Adipocyte (in vitro differentiated cells): ENCODE measurements around the gene MAP2K5.

Source experiments
- DNase-seq: peaks from one replicate; pipeline ENCODE4 v3.0.0-alpha.2; 2015; ENCODE audit warnings: low read depth
- H3K27me3 ChIP-seq: replicated peaks from 2 replicates; pipeline ENCODE4 v1.7.0; 2013; ENCODE audit warnings: mild to moderate bottlenecking, low read length, moderate library complexity; ENCODE audit not compliant: control insufficient read depth, insufficient read depth
- H3K36me3 ChIP-seq: 2 replicates; pipeline ENCODE4 v1.7.0; 2013; ENCODE audit warnings: low read length, mild to moderate bottlenecking, moderate library complexity; ENCODE audit not compliant: control insufficient read depth, insufficient read depth, severe bottlenecking
- H3K4me1 ChIP-seq: 2 replicates; pipeline ENCODE4 v1.7.0; 2013; ENCODE audit warnings: mild to moderate bottlenecking, low read length, moderate library complexity; ENCODE audit not compliant: control insufficient read depth, insufficient read depth
- H3K4me3 ChIP-seq: 2 replicates; pipeline ENCODE4 v1.7.0; 2013; ENCODE audit warnings: mild to moderate bottlenecking, low read length, moderate library complexity
- H3K9ac ChIP-seq: 2 replicates; pipeline ENCODE4 v1.7.0; 2013; ENCODE audit warnings: mild to moderate bottlenecking, low read length, moderate library complexity
- H3K9me3 ChIP-seq: 2 replicates; pipeline ENCODE4 v1.7.0; 2013; ENCODE audit warnings: mild to moderate bottlenecking, low read length, moderate library complexity; ENCODE audit not compliant: control insufficient read depth

The MAP2K5 gene

DNA sequence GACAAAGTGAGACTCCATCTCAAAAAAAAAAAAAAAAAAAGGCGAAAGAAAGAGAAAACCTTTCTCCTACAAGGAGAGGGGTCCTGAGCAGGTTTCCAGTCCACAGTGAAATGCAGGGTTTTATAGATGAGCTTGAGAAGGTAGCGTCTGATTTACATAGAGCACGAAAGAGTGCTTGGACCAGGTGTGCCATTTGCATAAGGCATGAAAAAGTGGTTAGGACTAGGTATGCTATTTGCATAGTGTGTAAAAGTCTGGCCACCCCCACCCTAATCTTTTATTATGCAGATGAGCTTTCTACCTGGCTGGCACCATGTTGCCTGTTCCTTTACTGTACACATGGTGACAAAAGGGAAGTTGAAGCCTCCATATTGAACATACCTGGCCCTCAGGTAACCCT lies 311.0 kb downstream of the MAP2K5 start:
- Histone ChIP-seq H3K9ac (no peak overlapping the region), H3K4me3 (no peak overlapping the region), H3K4me1 (peaks cover 3% of the 10 kb centered on the region), H3K9me3 (no peaks in the 10 kb centered on the region), H3K36me3 (no peaks in the 10 kb centered on the region), H3K27me3 (no peaks in the 10 kb centered on the region)
- no peak for DNase-seq

- no peak overlapping the region for H3K9ac ChIP-seq
- H3K4me1 ChIP-seq = peaks cover 3% of the 10 kb centered on the region
- no peak for DNase-seq
- no peaks in the 10 kb centered on the region for H3K36me3 ChIP-seq
- no peak overlapping the region for H3K4me3 ChIP-seq
- no peaks in the 10 kb centered on the region for H3K9me3 ChIP-seq
- H3K27me3 ChIP-seq = peaks cover under 1% of the 10 kb centered on the region
Measured at GRCh38 chr15:67854358-67854757, 311.9 kb downstream of the MAP2K5 start.

DNA sequence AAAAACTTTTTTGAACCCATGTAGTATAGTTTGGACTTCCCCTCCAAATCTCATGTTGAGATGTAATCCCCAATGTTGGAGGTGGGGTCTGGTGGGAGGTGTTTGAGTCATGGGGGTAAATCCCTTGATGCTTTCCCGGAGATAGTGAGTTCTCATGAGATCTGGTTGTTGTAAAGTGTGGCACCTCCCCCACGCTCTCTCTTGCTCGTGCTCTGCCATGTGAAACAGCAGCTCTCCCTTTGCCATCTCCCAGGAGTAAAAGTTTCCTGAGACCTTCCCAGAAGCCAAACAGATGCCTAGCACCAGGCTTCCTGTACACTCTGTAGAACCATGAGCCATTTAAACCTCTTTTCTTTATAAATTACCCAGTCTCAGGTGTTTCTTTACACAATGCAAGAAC lies 313.3 kb downstream of the MAP2K5 start:
- H3K9ac ChIP-seq = no peak overlapping the region
- no peak for DNase-seq
- no peaks in the 10 kb centered on the region for H3K9me3 ChIP-seq
- peaks cover 2% of the 10 kb centered on the region for H3K27me3 ChIP-seq
- no peak overlapping the region for H3K4me3 ChIP-seq
- H3K4me1 ChIP-seq = peaks cover 3% of the 10 kb centered on the region
- H3K36me3 ChIP-seq = no peaks in the 10 kb centered on the region
